Neuron (in vitro differentiated cells): ENCODE measurements around the gene PNLIPRP2.

ENCODE experiments used
- H2AFZ ChIP-seq: one replicate; pipeline ENCODE4 v1.6.1; 2013; ENCODE audit warnings: low read depth, mild to moderate bottlenecking, inconsistent platforms, low read length, moderate library complexity
- H3K27me3 ChIP-seq: one replicate; pipeline ENCODE4 v1.6.1; 2013; ENCODE audit warnings: low read length; ENCODE audit not compliant: insufficient read depth
- H3K36me3 ChIP-seq: one replicate; pipeline ENCODE4 v1.6.1; 2013; ENCODE audit warnings: low read length; ENCODE audit not compliant: insufficient read depth
- H3K4me1 ChIP-seq: one replicate; pipeline ENCODE4 v1.6.1; 2013; ENCODE audit warnings: low read length; ENCODE audit not compliant: insufficient read depth
- H3K4me3 ChIP-seq: 2 replicates; pipeline ENCODE4 v1.5.1; 2013; ENCODE audit warnings: mild to moderate bottlenecking, low read length, moderate library complexity
- H3K9me3 ChIP-seq: one replicate; pipeline ENCODE4 v1.6.1; 2013; ENCODE audit warnings: low read length

The PNLIPRP2 gene

GRCh38 chr10:116602648-116603400, 17.9 kb upstream of the PNLIPRP2 start:
- Histone ChIP-seq H3K4me3 (no peak overlapping the region), H3K4me1 (no peaks in the 10 kb centered on the region), H2AFZ (no peak overlapping the region), H3K27me3 (peaks cover 5% of the 10 kb centered on the region), H3K9me3 (no peaks in the 10 kb centered on the region), H3K36me3 (no peaks in the 10 kb centered on the region)

DNA sequence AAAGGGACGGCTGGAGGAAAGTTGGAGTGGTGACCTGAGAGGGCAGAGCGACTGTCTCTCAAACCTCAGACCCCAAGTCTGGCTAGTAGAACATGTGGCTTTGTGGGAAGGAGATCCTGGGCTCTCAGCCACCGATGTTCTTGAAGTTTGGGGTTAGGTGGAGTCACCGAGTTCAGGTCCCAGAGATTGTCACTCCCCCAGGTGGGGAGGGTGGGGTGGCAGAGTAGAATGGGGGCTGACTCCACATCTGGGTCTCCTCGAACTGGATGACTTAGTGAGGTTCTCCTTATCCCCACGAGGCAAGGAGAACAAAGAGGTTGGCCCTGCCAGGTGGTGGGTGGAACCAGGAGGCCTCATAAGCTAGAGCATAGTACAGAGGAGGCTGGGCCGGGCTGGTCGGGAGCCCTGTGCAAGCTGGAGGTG, 14.7 kb upstream of the PNLIPRP2 start:
- H2AFZ ChIP-seq: no peak overlapping the region
- H3K27me3 ChIP-seq: peaks cover 5% of the 10 kb centered on the region
- H3K4me1 ChIP-seq: no peaks in the 10 kb centered on the region
- H3K36me3 ChIP-seq: no peaks in the 10 kb centered on the region
- H3K4me3 ChIP-seq: no peak overlapping the region
- H3K9me3 ChIP-seq: no peaks in the 10 kb centered on the region

DNA sequence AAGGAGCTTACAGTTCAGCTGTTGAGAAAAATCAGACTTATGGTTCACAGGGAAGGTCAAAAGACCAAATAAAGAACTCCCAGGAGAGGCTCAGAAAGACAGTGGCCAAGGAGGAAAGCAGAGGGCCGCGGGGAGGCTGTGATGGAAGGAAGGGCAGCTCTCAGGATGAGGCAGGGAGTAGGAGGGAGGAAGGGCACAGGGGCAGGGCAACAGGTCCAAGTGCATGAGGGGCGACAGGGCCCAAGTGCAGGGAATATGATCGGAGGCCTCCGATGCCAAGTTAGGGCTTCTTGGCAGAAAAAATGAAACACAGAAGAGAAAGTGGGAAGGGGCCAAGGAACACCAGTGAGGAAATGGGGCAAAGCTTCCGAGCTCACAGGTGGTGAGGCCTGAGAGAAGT, 13.4 kb upstream of the PNLIPRP2 start:
- no peak overlapping the region for H2AFZ ChIP-seq
- H3K9me3 ChIP-seq: no peaks in the 10 kb centered on the region
- H3K36me3 ChIP-seq: no peaks in the 10 kb centered on the region
- H3K4me1 ChIP-seq: no peaks in the 10 kb centered on the region
- H3K4me3 ChIP-seq: no peak overlapping the region
- peaks cover 5% of the 10 kb centered on the region for H3K27me3 ChIP-seq

DNA sequence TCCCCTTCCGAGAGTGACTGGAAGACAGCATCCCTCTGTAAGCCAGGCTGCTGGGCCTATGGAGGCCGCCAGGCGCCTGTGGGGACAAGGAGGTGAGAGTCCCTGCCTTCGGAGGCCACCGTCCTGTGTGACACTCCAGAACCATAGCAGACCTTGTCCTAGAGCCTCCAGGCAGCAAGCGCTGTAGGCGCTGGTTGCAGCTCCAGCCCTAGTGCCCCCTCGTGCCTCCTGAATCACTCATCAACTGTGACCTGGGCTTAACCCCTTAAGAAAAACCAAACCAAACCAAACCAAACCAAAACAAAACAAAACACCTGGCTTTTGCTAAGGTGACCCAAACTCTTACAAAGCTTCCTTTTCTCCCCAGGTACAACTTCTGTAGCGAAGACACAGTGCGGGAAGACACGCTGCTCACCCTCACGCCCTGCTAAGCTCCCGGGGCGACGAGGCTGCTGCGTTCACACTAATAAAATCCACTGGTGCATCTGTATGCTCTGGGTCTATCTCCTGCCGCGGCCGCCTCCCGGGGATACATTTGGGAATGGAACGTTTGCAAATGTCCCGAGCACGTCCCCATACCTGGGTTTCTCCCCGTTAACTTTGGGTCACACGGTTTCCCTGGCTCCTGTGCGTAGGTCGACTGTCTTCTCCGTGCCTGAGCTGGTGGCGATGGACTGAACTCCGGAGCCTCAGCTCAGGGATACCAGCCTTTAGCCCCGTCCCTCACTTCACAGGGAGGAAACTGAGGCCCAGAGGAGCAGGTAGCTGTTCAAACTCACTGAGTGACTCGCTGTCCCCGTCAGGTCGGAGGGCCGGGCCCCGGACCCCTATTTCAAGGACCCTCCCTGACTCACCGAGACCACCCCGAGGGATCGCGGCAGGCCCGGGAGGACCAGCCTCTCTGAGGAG, 11.8 kb upstream of the PNLIPRP2 start:
- no peak overlapping the region for H2AFZ ChIP-seq
- no peak overlapping the region for H3K4me3 ChIP-seq
- H3K27me3 ChIP-seq: peaks cover 5% of the 10 kb centered on the region
- H3K36me3 ChIP-seq: no peaks in the 10 kb centered on the region
- H3K9me3 ChIP-seq: no peaks in the 10 kb centered on the region
- H3K4me1 ChIP-seq: no peaks in the 10 kb centered on the region

DNA sequence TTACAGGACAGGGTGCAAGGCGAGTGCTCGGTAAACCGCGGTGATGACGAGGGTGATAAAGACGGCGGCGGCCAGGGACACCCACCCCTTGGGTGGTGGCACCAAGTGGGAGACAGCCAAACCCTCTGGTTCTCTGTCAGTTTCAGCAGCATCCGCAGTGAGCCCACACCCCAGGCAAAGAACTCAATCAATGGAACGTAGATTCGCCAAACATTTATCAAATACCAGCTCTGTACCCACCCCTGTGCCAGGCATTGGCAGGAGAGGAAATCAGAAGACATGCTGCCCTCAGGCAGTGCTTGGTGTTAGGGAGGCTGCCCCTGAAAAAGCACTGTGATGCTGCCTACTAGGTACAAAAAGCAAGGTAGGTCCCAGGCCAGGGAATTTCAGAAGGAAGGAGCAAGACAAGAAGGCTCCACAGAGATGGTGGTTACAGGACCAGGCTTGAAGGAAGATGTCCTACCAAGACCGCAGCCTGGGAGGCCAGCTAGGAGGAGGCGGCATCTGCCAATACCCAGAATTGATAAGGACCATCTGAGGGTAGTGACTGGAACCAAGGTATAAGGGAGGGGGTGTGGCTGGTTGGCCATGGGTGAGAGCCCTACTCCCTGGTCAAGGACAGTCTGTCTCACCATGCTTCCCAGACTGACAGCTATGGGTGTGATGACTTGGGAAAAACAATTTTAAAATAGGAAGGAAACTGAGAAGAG, 10.2 kb upstream of the PNLIPRP2 start:
- no peak overlapping the region for H3K4me3 ChIP-seq
- no peaks in the 10 kb centered on the region for H3K9me3 ChIP-seq
- no peak overlapping the region for H2AFZ ChIP-seq
- peaks cover 5% of the 10 kb centered on the region for H3K27me3 ChIP-seq
- H3K4me1 ChIP-seq: no peaks in the 10 kb centered on the region
- H3K36me3 ChIP-seq: no peaks in the 10 kb centered on the region

DNA sequence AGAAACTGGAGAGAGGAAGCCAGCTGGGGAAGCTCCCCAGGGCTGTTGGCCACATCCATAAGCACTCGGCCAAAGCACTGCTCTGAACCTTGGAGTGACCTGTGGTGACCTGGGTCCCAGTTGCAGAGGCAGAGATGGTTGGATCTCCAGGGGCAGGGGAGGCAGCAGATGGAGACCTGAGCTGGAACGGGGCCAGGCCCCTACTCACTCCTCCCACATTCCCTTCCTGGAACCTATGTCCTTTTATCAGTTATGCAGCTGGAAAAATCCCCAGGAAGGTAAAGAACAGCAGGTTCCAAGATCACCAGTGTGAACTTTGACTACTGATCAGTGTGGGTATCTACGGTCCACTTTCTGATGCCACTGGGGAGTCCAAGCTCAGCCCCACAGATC, 9.6 kb upstream of the PNLIPRP2 start:
- Histone ChIP-seq H3K27me3 (peaks cover 4% of the 10 kb centered on the region), H3K4me3 (no peak overlapping the region), H2AFZ (no peak overlapping the region), H3K36me3 (no peaks in the 10 kb centered on the region), H3K4me1 (no peaks in the 10 kb centered on the region), H3K9me3 (no peaks in the 10 kb centered on the region)

- Histone ChIP-seq H3K4me3 (no peak overlapping the region), H3K9me3 (no peaks in the 10 kb centered on the region), H3K4me1 (no peaks in the 10 kb centered on the region), H3K27me3 (no peaks in the 10 kb centered on the region), H2AFZ (no peak overlapping the region), H3K36me3 (no peaks in the 10 kb centered on the region)
Measured at GRCh38 chr10:116612107-116612769, 8.5 kb upstream of the PNLIPRP2 start.

- no peaks in the 10 kb centered on the region for H3K36me3 ChIP-seq
- H3K4me3 ChIP-seq: no peak overlapping the region
- no peak overlapping the region for H2AFZ ChIP-seq
- no peaks in the 10 kb centered on the region for H3K27me3 ChIP-seq
- H3K9me3 ChIP-seq: no peaks in the 10 kb centered on the region
- H3K4me1 ChIP-seq: no peaks in the 10 kb centered on the region
Measured at GRCh38 chr10:116613471-116613870, 7.3 kb upstream of the PNLIPRP2 start.

- H3K27me3 ChIP-seq: no peaks in the 10 kb centered on the region
- no peaks in the 10 kb centered on the region for H3K36me3 ChIP-seq
- no peaks in the 10 kb centered on the region for H3K9me3 ChIP-seq
- no peak overlapping the region for H3K4me3 ChIP-seq
- no peak overlapping the region for H2AFZ ChIP-seq
- no peaks in the 10 kb centered on the region for H3K4me1 ChIP-seq
Measured at GRCh38 chr10:116614796-116615195, 6.0 kb upstream of the PNLIPRP2 start.

DNA sequence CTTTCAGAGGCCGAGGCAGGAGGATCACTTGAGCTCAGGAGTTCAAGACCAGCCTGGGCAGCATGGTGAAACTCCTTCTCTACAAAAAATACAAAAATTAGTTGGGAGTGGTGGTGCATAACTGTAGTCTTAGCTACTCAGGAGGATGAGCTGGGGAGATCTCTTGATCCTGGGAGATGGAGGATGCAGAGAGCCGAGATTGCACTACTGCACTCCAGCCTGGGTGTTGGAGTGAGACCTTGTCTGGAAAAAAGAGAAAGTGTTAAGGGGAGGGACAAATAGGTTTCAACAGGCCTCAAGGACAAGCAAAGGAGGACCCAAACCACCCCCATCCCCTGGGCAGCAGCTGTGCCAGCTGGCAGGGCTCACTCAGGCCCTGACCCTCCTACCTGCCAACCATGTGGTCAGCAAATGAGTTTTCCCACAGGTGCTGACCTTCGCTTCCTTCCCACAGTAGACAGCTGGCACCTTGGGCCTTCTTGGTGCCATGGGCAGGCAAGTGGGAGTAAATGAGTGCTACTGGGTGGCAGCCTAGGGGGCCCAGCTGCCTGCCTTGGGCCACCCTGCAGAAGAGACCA, 5.5 kb upstream of the PNLIPRP2 start:
- Histone ChIP-seq H3K9me3 (no peaks in the 10 kb centered on the region), H2AFZ (no peak overlapping the region), H3K36me3 (no peaks in the 10 kb centered on the region), H3K4me1 (no peaks in the 10 kb centered on the region), H3K4me3 (no peak overlapping the region), H3K27me3 (no peaks in the 10 kb centered on the region)

DNA sequence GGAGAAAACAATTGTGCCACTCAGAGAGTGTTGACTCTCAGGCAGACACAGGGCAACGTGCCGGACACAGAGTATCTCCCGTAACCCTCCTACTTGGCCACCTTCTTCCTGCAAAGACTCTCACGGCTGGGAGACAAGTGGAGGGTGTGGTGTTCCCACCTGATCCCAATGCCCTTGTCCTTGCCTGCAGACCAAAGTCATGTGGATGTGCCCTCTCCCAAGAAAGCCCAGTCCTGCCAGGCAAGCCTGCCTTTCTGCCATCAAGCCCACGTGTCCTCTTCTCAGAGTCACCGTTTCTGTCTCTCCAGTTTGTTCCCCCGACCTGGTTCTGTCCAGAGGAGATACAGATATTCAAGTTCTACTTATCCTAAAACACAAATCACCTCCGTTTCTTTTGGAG, 723 bp downstream of the PNLIPRP2 start:
- H3K27me3 ChIP-seq: peaks cover 20% of the 10 kb centered on the region
- H3K36me3 ChIP-seq: no peaks in the 10 kb centered on the region
- H3K9me3 ChIP-seq: no peaks in the 10 kb centered on the region
- H2AFZ ChIP-seq: no peak overlapping the region
- H3K4me3 ChIP-seq: no peak overlapping the region
- H3K4me1 ChIP-seq: no peaks in the 10 kb centered on the region

DNA sequence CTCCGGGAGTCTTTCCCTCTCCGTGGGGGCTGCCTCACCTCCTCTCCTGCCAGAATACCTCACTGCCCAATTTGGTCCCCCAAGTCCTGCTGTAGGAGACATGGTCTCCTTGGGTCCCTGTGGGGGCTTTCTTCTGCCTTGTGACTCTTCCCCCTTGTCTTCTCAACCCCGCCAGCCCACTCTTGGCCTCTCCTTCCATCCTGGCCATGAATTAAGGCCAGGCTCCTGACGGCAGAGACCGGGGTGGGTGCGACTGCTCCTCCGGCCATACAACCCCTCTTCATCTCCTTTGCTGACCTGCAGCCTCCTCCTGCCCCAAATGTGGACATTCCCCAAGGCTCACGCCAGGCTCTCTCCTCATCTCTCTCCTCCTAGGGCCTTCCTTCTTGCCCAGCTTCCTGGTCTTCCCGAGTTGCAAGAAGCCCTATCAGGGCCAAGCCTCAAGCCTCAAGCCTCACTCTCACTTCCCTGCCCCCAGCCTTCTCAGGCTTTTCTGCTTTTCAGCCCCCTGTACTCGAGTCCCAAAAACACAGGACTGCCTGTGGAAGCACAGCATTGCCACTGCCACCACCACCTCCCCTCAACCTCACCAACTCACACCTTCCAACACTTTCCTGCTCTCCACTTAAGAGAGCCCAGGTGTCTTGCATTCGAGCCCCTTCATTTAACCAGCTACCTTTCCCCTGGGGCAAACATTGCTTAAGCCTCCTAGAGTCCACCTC, 1.3 kb downstream of the PNLIPRP2 start:
- H3K4me1 ChIP-seq: no peaks in the 10 kb centered on the region

More for the DNA sequence above, 1.3 kb downstream of the PNLIPRP2 start:
- Histone ChIP-seq H3K9me3 (no peaks in the 10 kb centered on the region), H3K27me3 (peaks cover 25% of the 10 kb centered on the region), H3K36me3 (no peaks in the 10 kb centered on the region), H3K4me3 (no peak overlapping the region), H2AFZ (no peak overlapping the region)
